ENCODE results near the gene LRRC51.

DNA sequence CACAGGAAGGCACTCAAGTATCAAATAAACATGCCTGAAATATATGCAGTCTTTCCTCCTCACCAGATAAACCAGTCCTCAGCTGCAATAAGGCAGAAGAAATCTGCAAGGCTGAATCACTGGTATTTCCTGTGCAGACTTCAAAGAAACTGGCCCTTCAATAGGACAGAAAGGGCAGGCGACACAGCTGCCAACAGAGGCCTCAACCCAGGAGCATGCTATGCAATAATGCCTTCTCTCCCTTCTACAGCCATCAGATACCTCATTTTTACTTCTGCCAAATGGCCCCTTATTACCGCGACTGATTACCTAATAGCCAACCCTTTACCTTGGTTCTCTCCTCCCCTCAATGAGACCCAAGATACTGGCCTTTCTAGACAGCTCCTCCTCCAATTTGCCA, 8.3 kb upstream of the LRRC51 start:
- TF ChIP-seq GABPA (IDR thresholded peaks at IDR 0.05; ENCODE audit: borderline replicate concordance, insufficient read depth, low read length) (no peak), CTCF (IDR thresholded peaks at IDR 0.05; ENCODE audit: control extremely low read depth in 1 of 3, insufficient read depth in 1 of 3, low read depth in 1 of 3, low read length in 3 of 3) (no peak), POLR2A (IDR thresholded peaks at IDR 0.05; ENCODE audit: control extremely low read depth in 1 of 2, low read depth in 2 of 2, low read length in 2 of 2) (no peak), EP300 (IDR thresholded peaks at IDR 0.05; ENCODE audit: borderline replicate concordance in 1 of 2, low read depth in 2 of 2, low read length in 2 of 2) (no peak), RFX5 (IDR thresholded peaks at IDR 0.05; ENCODE audit: borderline replicate concordance, low read depth, low read length) (no peak)
